ENCODE measurements around the gene ZDHHC18.
A peak's percentile ranks its signal among the peaks of the same experiment; 100 is the strongest.

The ZDHHC18 gene, protein sequence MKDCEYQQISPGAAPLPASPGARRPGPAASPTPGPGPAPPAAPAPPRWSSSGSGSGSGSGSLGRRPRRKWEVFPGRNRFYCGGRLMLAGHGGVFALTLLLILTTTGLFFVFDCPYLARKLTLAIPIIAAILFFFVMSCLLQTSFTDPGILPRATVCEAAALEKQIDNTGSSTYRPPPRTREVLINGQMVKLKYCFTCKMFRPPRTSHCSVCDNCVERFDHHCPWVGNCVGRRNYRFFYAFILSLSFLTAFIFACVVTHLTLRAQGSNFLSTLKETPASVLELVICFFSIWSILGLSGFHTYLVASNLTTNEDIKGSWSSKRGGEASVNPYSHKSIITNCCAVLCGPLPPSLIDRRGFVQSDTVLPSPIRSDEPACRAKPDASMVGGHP

DNA sequence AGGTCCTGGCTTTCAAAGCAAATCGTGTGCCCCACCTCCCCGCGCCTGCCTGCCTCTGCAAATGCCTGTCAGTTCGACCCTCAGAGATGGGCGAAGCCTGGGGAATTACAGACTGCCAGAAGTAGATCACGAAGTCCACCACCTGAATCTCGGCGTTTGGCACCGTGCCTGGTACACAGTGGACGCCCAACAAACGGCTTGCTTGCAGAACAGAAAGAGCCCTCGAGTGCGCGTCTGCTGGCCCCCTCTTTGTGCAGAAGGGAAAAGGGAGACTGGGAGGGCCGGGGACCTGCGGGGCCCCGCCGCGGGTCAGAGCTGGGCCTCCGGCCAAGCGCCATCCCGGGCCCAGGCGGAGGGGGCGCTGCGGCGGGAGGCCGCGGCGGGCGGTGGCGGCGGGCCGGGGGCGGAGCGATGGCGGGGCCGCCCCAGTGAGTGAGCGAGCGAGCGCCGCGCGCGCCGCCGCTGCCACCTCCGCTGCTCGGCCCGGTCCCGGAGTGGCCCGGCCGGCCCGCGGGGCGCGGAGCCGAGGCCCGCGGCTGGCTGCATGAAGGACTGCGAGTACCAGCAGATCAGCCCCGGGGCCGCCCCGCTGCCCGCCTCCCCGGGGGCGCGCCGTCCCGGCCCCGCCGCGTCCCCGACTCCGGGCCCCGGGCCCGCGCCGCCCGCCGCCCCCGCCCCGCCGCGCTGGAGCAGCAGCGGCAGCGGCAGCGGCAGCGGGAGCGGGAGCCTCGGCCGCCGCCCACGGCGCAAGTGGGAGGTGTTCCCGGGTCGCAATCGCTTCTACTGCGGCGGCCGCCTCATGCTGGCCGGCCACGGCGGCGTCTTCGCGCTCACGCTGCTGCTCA, at the start of gene ZDHHC18:
Gene ZDHHC18 (plus strand): TSS at position 428 of the 845 bp plus-strand sequence. CDS start 117 bp downstream, at position 545.
- FAIRE-seq = no peak

DNA sequence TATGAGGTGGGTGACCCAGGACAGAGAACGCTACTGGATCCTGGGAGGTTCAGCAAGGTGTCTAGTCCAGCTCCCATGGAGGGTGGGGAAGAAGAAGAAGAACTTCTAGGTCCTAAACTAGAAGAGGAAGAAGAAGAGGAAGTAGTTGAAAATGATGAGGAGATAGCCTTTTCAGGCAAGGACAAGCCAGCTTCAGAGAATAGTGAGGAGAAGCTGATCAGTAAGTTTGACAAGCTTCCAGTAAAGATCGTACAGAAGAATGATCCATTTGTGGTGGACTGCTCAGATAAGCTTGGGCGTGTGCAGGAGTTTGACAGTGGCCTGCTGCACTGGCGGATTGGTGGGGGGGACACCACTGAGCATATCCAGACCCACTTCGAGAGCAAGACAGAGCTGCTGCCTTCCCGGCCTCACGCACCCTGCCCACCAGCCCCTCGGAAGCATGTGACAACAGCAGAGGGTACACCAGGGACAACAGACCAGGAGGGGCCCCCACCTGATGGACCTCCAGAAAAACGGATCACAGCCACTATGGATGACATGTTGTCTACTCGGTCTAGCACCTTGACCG, 47.3 kb upstream of the ZDHHC18 start:
- no peak for FAIRE-seq

DNA sequence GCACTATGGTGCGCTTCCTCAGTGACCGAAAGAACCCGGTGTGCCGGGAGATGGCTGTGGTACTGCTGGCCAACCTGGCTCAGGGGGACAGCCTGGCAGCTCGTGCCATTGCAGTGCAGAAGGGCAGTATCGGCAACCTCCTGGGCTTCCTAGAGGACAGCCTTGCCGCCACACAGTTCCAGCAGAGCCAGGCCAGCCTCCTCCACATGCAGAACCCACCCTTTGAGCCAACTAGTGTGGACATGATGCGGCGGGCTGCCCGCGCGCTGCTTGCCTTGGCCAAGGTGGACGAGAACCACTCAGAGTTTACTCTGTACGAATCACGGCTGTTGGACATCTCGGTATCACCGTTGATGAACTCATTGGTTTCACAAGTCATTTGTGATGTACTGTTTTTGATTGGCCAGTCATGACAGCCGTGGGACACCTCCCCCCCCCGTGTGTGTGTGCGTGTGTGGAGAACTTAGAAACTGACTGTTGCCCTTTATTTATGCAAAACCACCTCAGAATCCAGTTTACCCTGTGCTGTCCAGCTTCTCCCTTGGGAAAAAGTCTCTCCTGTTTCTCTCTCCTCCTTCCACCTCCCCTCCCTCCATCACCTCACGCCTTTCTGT, 46.0 kb upstream of the ZDHHC18 start:
- no peak for FAIRE-seq

DNA sequence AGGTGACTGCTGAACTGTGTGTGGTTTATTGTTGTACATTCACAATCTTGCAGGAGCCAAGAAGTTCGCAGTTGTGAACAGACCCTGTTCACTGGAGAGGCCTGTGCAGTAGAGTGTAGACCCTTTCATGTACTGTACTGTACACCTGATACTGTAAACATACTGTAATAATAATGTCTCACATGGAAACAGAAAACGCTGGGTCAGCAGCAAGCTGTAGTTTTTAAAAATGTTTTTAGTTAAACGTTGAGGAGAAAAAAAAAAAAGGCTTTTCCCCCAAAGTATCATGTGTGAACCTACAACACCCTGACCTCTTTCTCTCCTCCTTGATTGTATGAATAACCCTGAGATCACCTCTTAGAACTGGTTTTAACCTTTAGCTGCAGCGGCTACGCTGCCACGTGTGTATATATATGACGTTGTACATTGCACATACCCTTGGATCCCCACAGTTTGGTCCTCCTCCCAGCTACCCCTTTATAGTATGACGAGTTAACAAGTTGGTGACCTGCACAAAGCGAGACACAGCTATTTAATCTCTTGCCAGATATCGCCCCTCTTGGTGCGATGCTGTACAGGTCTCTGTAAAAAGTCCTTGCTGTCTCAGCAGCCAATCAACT, 45.2 kb upstream of the ZDHHC18 start:
- FAIRE-seq = no peak

DNA sequence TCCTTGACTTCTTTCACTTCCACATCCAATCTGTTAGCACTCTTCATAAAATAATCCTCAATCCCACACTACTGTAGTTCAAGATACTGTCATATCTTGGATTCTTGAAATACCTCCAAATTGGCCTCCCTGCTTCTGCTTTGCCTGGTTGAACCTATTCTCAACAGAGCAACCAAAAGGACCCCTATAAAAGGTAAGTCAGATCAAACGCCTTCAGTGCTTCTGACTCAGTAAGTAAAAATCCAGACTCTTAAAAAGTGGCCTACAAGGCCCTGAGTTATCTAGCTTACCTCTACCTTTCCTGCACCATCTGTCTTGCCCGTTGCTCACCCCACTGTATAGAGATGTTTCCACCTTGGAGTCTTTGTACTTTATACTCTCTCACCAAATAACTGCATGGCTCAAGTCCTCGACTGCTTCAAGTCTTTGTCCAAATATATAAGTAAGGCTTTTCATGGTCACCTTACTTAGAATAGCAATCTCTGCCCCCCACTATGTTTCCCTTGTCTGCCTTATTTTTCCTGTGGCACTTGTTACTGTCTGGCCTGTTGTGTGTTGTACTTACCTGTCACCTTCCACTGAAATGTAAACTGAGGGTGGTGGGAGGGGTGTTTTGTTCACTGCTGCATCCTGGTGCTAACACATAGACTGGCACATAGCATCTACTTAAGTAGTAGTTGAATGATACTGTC, 43.8 kb upstream of the ZDHHC18 start:
- FAIRE-seq = no peak

DNA sequence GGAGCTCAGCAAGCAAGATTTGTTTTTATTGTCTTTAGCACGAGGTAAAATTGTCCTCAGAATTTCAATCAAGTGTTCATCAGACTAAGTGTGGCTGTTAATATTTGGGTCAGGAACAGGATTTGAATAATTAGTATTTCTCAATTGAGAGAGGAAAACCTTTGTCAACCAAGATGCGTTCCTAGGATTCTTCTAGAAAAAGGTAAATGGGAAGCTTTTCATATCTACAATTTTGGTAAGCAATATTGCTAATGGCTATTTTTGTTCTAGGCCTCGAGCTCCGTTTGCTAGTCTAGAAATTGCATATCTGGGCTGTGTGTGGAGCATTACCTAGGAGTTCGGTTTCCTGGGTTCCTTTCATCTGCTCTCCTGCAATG, 42.9 kb upstream of the ZDHHC18 start:
- FAIRE-seq = no peak

DNA sequence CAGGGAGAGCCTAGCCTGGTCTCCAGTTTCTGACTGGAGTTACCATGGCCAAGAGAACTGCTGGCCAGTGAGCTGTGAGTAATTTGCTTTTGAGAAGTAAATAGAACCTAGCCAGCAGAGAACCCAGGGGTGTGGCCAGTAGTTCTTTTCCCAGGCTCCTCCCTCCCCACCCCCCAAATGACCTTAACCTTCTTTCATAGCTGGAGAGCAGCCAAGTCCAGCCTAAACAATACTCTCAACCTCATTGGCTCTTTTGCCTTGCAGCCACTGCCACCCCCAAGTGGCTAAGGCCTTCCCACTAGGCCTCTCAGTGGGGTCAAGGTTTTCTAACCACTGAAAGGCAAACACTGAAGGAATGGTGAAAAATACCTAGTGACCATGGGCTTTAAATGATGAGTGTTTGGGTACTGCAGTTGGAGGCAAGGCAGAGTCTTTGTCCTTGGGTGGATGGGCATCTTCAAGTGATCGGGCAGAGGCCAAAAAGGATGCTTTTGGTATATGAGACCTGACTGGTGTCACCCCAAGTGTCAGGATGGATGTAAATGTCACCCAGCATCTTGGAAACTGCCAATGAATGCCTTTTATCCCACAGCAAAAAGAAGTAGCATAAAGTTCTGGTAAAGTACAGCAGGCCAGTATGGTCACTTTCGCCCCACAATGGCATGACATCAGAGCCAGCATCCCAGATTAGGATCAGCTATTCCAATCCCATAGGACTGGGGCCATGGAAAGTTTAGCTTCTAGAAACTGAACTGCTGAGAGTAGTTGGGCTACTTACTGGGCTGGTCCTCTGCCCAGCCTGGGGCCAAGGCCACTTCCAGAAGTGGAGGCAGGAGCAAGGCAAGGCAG, 42.2 kb upstream of the ZDHHC18 start:
- no peak for FAIRE-seq

DNA sequence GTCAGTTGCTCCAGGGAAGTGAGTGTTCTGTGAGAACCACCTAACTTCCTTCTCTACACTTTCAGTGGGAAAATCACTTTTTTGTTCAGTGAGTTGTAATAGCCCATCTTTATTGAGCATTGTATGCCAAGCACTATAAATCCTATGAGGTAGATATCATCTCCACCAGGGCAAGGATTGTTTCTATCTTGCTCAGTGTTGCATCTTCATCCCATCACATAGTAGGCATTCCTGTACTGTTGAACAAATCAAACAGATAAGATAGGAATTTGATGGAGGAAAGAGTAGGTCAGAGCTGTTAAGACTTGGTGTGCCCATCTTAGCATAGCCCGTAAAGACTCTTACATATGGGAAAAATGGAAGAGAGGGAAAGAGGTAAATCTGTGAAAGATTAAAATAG, 41.6 kb upstream of the ZDHHC18 start:
- no peak for FAIRE-seq

DNA sequence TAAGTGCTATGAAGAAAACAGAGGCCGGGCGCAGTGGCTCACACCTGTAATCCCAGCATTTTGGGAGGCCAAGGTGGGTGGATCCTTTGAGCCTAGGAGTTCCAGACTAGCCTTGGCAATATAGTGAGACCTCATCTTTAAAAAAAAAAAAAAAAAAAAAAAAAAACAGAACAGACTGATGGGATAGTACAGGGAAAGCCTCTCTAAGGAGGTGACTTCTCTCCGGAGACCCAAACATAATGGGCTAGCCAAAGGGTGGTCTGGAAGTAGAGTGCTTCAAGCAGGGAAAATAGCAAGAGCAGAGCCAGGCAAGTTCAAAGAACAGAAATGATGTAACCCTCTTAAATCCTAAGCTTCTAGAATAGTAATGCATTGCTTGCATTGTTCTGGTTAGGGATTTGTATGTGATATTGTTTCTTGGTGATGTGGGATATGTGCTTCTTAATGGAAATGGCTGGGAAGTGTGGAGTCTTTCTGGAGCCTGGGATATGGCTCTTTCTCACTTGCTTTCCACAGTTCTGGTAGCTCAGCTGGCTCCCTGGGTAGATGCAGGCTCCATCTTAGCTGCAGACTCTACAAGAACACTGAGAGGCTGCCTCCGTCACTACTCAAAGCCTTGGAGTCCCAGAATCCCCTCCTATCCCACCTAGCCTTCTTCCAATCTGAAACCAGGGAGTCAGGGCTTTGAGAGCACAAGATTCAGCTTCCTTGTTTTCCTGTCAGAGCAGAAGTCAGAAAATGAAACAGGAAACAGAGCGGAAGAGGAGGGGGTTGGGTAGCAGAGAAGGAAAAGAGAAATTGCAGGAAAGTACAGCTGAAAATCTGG, 40.7 kb upstream of the ZDHHC18 start:
- FAIRE-seq = no peak

DNA sequence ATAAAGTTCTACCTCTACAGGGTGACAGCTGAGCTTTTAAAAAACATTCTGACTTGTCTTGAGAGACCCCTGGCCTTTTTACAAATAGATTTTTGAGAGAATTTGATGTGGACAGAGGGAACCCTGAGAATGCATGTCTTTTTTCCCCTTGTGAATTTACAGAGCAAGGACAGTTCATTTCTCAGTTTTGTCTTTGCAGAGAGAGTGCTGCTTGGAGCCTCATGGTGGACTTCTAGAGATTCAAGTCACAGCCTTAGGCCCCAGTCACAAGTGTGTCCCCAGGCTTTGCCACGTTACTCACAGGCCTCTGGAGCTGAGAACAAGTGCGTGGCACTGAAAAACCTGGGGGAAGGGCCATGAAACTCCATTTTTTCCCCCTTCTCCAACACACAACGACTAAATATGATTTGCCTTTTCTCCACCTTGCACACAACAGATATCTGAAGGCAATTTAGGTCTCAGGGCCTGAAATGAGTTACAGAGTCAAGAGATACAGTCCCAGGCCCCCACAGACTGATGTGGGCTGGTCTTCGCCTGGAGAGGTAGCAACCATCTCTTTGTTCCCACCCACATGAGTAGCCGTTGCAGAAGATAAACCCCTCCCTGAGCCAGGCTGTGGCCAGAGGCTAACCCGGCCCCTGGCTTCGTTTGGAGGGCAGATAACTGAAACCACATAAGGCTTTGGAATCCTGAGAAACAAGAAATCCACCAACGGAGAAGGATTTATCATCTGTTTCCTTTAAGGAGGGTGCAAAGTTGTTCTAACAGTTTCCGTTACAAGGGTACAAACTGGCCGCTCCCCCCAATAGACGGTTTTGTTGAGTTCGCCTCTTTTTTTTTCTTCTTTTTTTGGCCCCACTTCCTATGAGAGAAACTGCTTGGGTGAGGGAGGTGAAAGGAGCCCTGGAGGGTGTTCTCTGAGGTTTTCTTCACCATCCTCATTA, 39.8 kb upstream of the ZDHHC18 start:
- FAIRE-seq = peak; percentile 8

DNA sequence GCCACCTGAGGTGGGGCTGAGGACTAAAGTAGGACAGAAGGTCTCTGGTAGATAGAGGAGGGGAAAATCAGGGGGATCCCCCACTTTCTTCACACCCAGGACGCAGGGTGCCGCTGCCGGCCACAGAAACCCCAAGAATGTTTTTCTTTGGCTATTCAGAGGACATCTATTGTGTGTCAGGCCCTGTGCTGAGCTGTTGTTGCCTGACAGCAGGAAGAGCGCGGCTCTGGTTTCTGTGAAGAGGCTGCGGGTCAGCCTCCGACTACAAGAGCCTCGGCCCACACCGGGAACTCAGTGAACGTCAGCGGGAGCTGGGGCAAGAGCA, 39.1 kb upstream of the ZDHHC18 start:
- FAIRE-seq = no peak

DNA sequence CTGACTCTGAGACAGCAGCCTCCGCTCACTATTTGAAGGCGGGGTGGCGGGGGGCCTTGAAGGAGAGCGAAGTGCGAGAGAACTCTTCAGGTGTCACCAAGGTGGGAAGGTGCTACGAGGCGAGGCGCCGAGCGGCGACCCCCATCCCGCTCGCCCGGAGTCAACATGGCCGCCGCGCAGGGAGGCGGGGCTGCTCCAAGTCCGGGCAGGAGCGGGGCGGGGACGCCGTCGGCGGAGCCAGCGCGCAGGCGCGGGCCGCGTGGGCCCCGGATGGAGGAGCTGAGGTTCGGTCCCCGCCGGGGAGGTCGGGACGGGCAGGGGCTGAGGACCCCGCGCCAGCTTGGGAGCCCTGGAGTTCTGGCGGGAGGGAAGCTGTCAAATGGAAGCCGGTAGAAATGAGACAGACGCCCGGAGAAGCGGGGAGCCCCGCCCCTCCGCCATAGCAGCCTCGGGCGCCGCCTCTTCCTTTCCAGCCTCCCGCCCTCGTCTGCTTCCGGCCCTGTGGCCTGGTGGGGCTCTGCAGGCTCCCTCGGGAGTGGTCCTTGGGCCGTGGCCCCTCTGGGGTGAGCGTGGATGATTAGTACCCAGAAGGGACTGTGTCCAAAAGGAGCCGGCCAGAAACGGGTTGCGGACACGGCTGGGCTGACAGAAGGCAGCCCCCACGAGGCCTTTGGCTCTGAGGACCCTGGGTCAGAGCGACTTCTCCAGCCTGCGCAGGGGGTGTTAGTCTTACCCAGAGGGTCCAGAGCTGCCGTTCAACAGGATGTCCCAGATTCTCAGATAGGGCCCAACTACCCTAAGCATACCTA, 38.6 kb upstream of the ZDHHC18 start, which contains the start of gene PIGV:
Gene PIGV (plus strand): TSS at position 245 of the 809 bp plus-strand sequence. CDS start 2,866 bp downstream, outside the sequence.
- no peak for FAIRE-seq

DNA sequence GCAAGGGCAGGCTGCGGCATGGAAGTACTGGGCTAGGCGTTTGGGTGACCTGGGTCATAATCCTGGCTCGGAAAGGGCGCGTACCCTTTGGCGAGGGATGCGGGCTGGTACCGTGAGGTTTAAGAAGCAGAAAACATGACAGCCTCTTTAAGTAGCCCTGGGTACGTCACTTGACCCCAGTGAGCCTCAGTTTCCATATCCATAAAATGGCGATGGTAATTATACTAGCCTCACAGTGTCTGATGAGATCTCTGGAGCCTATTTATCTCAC, 38.0 kb upstream of the ZDHHC18 start:
- FAIRE-seq = no peak

DNA sequence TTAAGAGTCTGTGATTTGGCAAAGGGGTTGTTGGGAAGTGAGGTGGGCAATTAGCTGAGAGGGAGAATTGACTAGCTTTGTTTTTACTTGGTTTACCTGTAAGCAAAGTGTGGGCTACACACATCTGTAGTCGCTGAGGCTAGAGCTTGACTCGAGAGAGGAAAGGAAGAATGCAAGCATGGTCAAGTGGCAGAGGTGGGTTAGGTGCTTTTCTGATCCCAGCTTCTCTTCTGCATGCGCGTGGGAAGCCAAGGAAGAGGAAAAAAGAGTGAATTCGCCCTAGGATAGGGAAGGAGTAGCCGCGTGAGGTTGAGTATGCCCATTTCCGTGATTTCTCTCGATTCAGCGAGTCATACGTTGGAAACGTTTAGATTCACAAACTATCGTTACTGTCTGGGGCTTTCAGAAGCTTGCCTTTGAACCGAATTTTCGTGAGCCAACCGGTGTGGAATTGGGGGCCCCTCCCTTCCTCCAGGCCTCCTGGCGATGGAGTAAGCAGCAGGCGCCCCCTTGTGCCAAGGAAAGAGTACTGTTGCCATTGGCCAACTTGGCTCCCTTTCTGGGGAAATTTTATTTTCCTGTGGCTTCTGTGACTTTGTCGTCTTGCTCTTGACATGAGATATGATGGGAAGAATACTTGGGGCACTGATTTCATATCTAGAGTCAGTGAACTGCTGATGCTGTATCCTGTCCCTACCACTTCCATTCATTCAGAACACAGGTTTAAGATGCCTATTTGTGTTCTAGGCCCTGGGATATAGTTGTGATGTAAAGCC, 37.5 kb upstream of the ZDHHC18 start:
- peak; percentile 72 for FAIRE-seq

DNA sequence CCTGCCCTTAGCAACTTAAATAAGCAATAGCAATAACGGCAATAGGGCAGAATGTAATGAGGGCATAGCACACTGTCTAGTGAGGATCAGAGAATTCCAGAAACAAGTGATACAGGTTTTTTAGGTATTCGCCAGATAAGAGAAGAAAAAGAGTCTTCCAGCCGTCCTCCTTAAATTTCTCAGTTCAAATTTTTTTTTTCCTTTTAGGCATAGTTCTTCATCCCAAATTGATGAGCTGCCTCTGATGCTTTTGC, 36.9 kb upstream of the ZDHHC18 start:
- no peak for FAIRE-seq

DNA sequence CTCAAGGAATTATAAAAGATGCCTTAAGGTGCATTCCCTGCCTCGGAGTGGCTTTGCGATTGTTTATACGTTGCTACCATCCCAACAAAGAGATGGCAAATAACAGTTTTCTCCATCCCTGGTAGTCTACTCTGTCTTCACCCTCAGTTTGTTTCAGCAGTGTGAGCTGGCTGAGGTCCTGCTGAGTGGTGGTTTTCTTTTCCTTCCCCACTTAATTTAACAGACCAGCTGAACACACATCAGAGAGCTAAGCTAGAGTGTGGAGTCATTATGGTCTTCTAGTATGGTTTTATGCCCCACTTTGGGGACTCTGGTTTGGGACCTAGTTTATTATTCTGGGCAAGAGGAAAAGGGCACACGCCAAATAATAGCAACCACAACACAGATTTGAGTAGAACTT, 36.6 kb upstream of the ZDHHC18 start:
- FAIRE-seq = no peak

DNA sequence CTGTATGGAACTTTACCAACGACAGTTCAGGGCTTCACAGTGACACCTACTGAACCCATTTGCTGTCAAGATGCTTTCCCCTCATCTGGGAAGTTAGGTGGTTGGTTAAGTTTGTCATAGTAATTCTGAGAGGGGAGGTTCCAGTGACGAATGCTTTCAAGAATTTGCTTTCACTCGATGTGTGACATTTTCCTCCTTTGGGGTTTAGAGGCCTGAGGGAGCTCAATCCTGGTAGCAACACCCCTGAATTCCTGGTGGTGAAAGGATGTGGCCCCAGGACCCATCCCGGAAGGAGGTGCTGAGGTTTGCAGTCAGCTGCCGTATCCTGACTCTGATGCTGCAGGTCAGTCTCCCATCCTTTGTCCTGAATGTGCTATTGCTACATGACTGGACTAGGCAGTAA, 35.9 kb upstream of the ZDHHC18 start:
- FAIRE-seq = no peak

DNA sequence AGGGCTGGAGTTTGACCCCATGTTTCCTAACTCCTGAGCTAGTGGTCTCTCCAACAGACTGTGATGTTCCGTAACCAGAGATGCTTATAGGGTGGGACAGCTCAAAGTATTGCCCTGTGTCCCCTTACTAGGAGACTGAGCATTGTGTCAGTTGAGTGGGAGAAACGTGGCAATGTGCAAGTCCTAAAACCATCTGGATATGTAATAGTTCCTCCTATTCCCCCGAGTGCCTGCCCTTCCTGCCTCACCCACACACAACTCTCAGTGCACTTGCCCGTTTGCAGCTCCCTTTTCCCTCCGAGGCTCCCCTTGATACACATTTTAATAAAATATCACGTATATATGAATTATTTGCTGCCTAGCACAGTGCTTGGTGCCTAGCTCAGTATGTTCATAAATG, 35.3 kb upstream of the ZDHHC18 start:
- no peak for FAIRE-seq
